ENCODE measurements around the gene LGI2.
"Not testable (repeated sequence)": the region's sequence is repeated elsewhere in the genome, so short reads cannot be mapped to it uniquely, and the experiment has no call there.

The LGI2 gene

GRCh38 chr4:25050370-25051078 lies 19.8 kb upstream of the LGI2 start:
- DNase-seq (ENCODE audit: low read depth in 2 of 2) = no peak

GRCh38 chr4:25043548-25043947 lies 12.8 kb upstream of the LGI2 start:
- DNase-seq (ENCODE audit: low read depth in 2 of 2) = no peak

DNA sequence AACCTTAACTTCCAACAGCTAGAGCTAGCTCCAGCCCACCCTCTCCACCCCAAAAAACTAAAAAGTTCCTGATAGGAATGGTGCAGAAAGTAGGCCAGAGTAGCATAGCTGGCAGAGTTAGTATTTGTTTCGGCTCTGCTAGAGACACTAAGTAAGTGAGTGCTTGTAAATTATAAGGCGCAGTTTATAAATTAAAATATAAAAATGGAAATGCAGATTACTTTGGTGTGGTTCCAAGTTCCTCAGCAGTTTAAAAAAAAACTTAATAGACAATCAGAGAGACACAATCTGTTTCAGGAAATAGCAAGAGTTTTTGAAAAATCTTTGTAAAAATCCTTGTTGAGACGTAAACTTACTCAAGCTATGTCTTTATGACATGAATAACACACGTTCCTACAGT lies 2.8 kb upstream of the LGI2 start:
- no peak for DNase-seq (ENCODE audit: low read depth in 2 of 2)

DNA sequence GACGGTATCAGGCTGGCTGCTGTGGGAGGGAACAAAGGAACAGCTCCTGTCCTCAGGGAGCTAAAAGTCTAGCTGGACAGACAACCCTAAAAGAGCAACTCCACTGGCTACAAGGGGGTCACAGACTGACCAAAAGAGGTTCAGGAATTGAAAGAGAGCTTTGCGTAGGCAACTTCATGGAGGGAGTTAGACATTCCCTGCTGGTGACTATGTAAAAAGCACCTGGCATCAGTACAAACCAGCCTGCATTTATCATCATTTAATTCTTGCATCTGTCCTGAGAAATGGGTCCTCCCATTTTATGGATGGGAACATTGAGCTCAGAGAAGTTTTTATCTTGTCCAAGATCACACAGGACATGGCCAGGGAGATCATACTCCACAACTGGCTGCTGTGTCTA lies 1.4 kb upstream of the LGI2 start:
- DNase-seq (ENCODE audit: low read depth in 2 of 2) = no peak

DNA sequence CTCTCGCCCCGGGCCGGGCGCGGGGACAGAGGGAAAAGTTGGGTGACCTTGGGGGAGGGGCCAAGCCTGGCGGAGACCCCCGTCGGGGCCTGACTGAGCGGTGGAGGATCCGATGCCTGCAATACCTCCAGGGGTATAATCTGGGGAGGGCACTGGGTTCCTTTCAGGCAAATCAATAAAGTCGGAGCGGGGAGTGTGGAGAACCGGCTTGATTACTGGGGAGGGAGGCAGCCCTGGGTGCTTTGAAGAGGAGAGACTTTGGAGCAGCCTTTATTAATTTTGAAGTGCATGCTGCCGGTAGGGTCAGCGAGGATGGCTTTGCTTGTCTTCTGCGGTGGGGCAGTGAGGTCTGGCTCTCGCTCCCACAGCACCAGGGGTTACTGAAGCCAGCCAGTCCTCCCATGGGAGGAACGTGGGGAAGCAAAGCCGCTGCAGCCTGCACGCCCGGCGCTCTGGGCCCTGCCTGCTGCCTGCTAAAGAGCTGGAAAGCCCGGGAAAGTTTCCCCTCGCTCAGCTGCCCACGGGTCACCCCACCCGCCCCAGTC lies 403 bp upstream of the LGI2 start:
- no peak for DNase-seq (ENCODE audit: low read depth in 2 of 2)

- no peak for DNase-seq (ENCODE audit: low read depth in 2 of 2)
Measured at GRCh38 chr4:25029479-25030276, 1.1 kb downstream of the LGI2 start.

DNA sequence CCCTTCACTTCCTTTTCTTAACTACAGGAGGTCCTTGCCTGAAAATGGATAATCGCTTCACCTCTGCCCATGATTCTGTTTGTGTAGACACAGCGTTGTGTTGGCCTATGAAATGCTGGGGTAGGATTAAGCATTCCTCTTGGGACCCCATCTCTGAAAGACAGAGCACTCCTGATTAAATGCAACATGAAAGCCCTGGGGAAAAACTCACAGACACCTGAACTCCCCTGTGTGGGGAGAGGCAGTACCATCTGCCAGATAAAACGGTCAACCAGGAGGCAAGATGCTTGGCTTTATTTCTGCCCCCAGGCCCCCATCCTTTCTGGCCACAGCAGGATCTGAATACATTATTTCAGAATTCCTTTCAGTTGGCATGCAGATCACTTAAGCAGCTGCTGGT lies 1.9 kb downstream of the LGI2 start:
- DNase-seq (ENCODE audit: low read depth in 2 of 2) = no peak

- no peak for DNase-seq (ENCODE audit: low read depth in 2 of 2)
Measured at GRCh38 chr4:25022766-25023165, 8.0 kb downstream of the LGI2 start.

GRCh38 chr4:25021216-25021615 lies 9.5 kb downstream of the LGI2 start:
- no peak for DNase-seq (ENCODE audit: low read depth in 2 of 2)

DNA sequence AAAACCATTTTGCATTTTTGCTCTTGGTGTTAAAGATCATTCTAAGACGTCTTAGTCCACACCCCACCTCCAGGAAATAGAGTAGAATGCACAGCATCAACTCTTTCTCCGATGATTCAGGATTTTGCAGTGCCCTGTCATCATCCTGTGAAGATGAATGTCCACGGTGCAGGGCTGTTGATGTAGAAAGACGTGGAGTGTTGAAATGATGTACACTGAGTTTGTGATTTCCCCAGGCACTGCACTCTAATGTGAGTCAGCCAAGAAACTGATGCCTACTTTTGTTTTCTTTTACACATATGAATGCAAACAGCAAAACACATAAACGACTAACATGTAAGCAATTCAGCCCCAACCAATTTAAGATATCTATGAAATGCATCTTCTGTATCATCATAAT lies 10.5 kb downstream of the LGI2 start:
- peak; percentile 27 to 32 for DNase-seq (ENCODE audit: low read depth in 2 of 2)

DNA sequence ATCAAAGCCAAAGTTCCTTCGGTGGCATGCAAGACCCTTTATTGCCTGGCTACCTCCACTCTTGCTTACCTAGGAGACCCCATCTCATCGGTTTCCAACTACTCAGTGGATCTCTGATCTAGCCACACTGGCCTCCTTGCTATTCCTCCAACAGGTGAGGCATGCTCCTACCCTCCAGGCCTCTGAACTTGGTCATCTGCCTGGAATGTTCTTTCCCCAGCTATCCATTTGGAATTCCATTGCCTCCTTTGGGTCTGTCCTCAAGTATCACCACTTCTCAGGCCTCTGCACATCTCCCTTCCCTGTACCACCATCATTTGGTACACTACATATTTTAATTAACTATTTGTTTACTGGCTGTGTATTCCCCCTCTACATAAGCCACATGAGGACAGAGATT lies 11.2 kb downstream of the LGI2 start:
- no peak for DNase-seq (ENCODE audit: low read depth in 2 of 2)

DNA sequence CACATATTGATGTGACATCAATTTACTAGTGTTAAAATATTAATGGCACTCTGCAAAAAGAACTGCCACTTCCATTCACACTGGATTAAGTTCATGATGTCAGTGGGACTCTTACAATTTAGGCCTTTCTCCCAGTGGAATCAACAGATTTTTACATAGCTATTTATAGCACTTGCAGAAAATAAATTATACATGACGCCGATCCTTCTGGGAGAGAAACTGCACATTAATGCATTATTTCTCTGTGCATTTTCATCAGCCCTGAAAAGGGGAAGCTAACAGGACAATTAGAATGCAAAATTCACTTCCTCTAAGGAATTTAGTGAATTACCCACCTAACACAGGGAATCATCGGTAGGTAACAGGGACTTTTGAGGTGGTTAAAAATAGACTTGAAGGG lies 15.7 kb downstream of the LGI2 start:
- DNase-seq (ENCODE audit: low read depth in 2 of 2) = no peak

GRCh38 chr4:25014662-25014983 lies 16.1 kb downstream of the LGI2 start:
- not testable (repeated sequence) for DNase-seq (ENCODE audit: low read depth in 2 of 2)

GRCh38 chr4:25013756-25014661 lies 16.7 kb downstream of the LGI2 start:
- peak in 1 of 2 experiments; percentile 29 for DNase-seq (ENCODE audit: low read depth in 2 of 2)

DNA sequence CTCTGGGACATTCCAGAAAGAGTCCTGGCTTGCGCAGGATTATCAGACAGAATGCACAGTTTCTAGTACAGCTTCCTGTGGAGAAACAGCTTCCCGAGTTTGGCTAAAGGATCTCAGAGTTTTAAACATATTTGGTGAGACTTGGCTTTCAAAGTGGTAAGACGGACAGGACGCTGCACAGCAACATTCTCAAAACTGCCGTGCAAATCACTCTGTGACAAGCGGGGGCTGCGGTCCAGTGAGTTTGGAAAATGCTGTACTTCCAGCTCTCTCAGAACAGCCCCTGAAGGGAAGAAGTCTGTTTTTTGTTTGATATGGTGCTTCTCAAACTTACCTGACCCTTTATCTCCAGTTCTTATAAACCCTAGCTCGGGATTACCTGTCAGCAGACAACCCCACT lies 18.1 kb downstream of the LGI2 start:
- DNase-seq (ENCODE audit: low read depth in 2 of 2) = no peak

- DNase-seq (ENCODE audit: low read depth in 2 of 2) = no peak
Measured at GRCh38 chr4:25011135-25011866, 19.4 kb downstream of the LGI2 start.

- no peak for DNase-seq (ENCODE audit: low read depth in 2 of 2)
Measured at GRCh38 chr4:25007598-25007997, 23.1 kb downstream of the LGI2 start.

GRCh38 chr4:25002681-25003080 lies 28.1 kb downstream of the LGI2 start:
- DNase-seq (ENCODE audit: low read depth in 2 of 2) = no peak

GRCh38 chr4:25001509-25001908 lies 29.2 kb downstream of the LGI2 start:
- no peak for DNase-seq (ENCODE audit: low read depth in 2 of 2)

DNA sequence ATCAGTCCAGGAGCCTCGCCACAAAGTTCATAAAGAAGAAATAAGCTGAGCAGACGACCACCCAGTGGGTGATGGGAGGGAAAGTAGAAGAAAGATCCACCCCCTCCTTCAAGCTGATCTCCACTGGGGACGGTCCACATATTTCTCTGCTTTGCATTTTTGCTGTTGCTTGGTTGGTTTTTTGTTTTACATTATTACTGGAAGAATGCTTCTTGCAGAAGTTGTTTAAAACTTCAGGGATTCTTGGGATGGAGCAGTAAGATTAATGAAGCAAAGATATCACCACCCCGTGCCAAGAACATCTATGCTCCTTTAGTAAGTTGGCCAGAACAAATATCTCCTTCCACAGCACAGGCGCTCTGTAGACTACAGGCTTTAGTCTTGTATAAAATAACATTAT lies 30.1 kb downstream of the LGI2 start:
- no peak for DNase-seq (ENCODE audit: low read depth in 2 of 2)

- peak in 1 of 2 experiments; percentile 19 for DNase-seq (ENCODE audit: low read depth in 2 of 2)
Measured at GRCh38 chr4:24999392-25000089, 31.2 kb downstream of the LGI2 start.

All from fibroblast of skin of left quadriceps (primary cell).